GM12865 (cell line): ENCODE measurements around the gene ZNF512B.
"Not testable (repeated sequence)": the region's sequence is repeated elsewhere in the genome, so short reads cannot be mapped to it uniquely, and the experiment has no call there.

Experiments
- DNase-seq: peaks from one replicate; pipeline ENCODE4 v3.0.0; 2010; ENCODE audit warnings: low read depth
- H3K4me3 ChIP-seq: 2 replicates; pipeline ENCODE4 v1.5.1; 2011; ENCODE audit warnings: mild to moderate bottlenecking, low read depth, low read length, control low read depth
- TF ChIP-seq, protein P1 (sequence below): IDR thresholded peaks from 2 replicates; pipeline ENCODE4 v1.5.1; 2011; ENCODE audit warnings: low read length, control low read depth, low read depth, inconsistent platforms; ENCODE audit not compliant: insufficient read depth; ENCODE audit errors: missing control alignments

The ZNF512B gene

DNA sequence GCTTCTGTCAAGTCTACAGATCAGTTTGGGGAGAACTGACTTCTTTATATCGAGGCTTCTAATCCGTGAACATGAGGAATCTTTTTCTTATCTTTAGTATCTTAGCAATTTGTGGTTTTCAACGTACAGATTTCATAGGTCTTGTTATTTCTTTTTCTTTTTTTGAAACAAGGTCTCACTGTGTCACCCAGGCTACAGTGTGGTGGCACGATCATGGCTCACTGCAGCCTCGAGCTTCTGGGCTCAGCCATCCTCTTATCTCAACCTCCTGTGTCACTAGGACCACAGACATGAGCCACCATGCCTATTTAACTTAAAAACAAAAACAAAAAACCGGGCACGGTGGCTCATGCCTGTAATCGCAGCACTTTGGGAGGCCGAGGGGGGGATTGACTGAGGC is 45.5 kb downstream of the ZNF512B start:
- no peak for DNase-seq
- TF ChIP-seq, protein P1, sequence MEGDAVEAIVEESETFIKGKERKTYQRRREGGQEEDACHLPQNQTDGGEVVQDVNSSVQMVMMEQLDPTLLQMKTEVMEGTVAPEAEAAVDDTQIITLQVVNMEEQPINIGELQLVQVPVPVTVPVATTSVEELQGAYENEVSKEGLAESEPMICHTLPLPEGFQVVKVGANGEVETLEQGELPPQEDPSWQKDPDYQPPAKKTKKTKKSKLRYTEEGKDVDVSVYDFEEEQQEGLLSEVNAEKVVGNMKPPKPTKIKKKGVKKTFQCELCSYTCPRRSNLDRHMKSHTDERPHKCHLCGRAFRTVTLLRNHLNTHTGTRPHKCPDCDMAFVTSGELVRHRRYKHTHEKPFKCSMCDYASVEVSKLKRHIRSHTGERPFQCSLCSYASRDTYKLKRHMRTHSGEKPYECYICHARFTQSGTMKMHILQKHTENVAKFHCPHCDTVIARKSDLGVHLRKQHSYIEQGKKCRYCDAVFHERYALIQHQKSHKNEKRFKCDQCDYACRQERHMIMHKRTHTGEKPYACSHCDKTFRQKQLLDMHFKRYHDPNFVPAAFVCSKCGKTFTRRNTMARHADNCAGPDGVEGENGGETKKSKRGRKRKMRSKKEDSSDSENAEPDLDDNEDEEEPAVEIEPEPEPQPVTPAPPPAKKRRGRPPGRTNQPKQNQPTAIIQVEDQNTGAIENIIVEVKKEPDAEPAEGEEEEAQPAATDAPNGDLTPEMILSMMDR: no peak
- no peak overlapping the region for H3K4me3 ChIP-seq

DNA sequence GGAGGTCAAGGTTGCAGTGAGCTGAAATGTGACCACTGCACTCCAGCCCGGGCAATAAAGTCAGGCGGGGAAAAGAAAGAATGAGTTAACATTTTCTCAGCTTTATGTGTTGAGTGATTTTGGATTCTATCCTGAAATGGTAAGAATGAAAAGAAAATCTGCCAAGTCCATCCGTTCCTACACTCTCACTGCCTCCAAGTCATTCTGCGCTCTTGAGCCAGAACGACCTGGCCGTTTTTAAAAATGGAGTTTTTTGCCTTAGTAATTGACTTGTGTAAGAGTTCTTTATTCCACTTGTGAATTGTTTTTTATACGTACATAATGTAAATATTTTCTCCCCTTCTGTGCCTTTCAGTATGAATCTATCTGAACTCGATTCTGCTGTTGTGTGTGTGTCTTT is 46.1 kb downstream of the ZNF512B start:
- TF ChIP-seq, protein P1: no peak
- DNase-seq: no peak
- H3K4me3 ChIP-seq: no peak overlapping the region

DNA sequence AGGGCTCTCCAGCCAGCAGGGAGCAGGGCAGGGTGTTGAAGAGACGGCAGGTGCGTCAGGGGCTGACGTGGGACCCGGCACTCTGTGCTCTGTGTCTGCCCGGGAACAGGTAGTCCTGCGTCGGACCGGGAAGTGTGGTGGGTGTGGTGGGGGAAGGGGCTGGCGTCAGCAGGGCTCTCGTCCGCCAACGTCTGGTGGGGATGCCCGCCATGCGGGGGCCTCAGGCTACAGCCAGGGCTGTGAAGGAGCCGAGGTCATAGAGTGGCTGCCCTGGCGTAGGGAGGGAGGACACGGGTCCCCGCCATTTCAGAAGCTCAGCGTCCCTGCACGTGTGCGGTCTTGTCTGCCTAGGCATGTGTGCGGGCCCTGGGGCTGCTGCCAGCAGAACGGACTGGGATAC is 49.5 kb downstream of the ZNF512B start:
- no peak for DNase-seq
- TF ChIP-seq, protein P1: no peak
- H3K4me3 ChIP-seq: no peak overlapping the region

DNA sequence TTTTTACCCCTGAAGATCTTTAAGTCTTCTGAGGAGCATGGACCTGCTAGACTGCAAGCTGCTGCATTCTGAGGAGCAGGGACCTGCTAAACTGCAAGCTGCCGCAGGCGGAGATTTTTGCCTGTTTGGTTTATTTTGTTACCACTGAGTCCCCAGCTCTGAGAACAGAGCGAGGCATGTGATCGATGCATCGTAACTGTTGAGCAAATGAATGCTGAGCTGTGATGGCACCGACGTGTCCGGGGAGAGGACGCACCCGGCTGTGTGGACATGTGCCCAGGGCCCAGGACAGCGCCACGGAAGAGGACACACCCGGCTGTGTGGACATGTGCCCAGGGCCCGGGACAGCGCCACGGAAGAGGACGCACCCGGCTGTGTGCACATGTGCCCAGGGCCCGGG is 50.6 kb downstream of the ZNF512B start:
- no peak for DNase-seq
- TF ChIP-seq, protein P1: no peak
- no peak overlapping the region for H3K4me3 ChIP-seq

DNA sequence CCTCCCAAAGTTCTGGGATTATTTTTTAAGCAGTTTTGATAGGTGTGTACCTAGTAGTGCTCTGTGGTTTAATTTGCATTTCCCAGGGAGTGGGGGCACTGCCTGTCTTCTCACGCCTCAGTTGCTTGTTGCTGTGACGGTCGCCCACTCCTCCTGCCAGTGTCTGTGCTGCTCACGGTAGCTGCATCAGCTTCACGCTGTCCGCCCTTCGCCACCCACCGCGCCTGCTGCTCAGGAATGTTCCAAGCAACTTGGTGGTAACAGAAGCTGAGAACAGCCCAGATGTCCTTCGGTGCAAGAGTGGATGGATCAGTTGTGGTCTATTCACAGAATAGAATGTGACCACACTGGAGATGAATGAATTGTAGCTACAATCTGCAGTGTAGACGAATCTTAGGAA is 51.9 kb downstream of the ZNF512B start:
- TF ChIP-seq, protein P1: no peak
- DNase-seq: no peak
- no peak overlapping the region for H3K4me3 ChIP-seq

DNA sequence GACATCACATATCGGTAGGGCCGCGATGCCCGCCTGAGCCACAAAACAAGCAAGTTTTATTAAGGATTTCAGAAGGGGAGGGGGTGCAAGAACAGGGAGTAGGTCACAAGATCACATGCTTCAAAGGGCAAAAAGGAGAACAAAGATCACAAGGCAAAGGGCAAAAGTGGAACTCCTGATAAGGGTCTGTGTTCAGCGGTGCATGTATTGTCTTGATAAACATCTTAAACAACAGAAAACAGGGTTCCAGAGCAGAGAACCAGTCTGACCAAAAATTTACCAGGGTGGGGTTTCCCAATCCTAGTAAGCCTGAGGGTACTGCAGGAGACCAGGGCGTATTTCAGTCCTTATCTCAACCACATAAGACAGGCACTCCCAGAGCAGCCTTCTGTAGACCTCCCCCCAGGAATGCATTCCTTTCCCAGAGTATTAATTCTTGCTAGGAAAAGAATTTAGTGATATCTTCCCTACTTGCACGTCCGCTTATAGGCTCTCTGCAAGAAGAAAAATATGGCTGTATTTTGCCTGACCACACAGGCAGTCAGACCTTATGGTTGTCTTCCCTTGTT is 53.3 kb downstream of the ZNF512B start:
- not testable (repeated sequence) for H3K4me3 ChIP-seq, DNase-seq

DNA sequence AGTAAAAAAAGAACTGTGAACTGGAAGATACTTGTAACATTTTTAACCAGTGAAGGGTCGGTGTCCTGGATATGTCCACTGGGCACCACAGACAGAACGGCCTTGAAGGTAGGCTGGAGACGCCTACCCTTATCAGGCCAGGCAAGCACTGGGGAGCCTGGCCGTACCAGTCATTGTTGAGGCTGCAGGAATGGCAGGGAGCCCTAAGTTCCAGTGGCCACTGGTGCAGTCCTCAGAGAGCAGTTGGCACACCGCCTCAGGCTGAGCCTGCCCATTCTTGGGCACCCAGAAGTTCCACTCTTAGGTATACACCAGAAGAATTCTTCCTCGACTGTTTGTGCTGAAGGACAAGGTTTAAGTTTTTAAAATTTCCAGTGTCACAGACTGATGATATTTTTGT is 54.3 kb downstream of the ZNF512B start:
- TF ChIP-seq, protein P1: no peak
- DNase-seq: no peak
- no peak overlapping the region for H3K4me3 ChIP-seq
